ENCODE results near the gene MZF1. TPM values are rescaled to one million over a fixed set of nuclear protein-coding genes. Genes with fewer than 3 reads are reported as not detected.

Gene MZF1
- polyA plus RNA-seq, 1 donor (not counting 4 experiments of a cell fraction or from before 2014, with no cell fraction given), result 7.4 TPM

- FAIRE-seq (no peak), DNase-seq (ENCODE audit: low read depth, low spot score) (no peak)
- Histone ChIP-seq H3K9ac (ENCODE audit: control insufficient read depth, extremely low read depth, insufficient read depth, low read length) (no peak overlapping the region), H3K4me1 (ENCODE audit: control insufficient read depth, extremely low read depth, insufficient read depth, low read length) (peaks cover 22% of the 10 kb centered on the region), H3K27ac (ENCODE audit: control insufficient read depth, insufficient read depth, low read length) (no peak overlapping the region), H2AFZ (ENCODE audit: control insufficient read depth, low read length) (no peak overlapping the region), H3K9me1 (ENCODE audit: control insufficient read depth, extremely low read depth, insufficient read depth, low read length) (peaks cover 8% of the 10 kb centered on the region), H3K4me2 (ENCODE audit: control insufficient read depth, extremely low read depth, insufficient read depth, low read depth, low read length) (no peak overlapping the region), H4K20me1 (ENCODE audit: control insufficient read depth, extremely low read depth, insufficient read depth, low read length) (peaks cover 38% of the 10 kb centered on the region), H3K36me3 (ENCODE audit: control insufficient read depth in 2 of 2, extremely low read depth in 1 of 2, insufficient read depth in 2 of 2, low read length in 2 of 2) (peaks cover 57 to 60% of the 10 kb centered on the region in 2 experiments), H3K79me2 (ENCODE audit: control insufficient read depth, insufficient read depth, low read length) (peaks cover 69% of the 10 kb centered on the region), H3K27me3 (ENCODE audit: control insufficient read depth, extremely low read depth, insufficient read depth, low read length) (no peaks in the 10 kb centered on the region), H3K9me3 (ENCODE audit: control insufficient read depth, low read depth, low read length) (no peaks in the 10 kb centered on the region), H3K4me3 (ENCODE audit: control insufficient read depth in 2 of 3, extremely low read depth in 1 of 3, insufficient read depth in 2 of 3, low read depth in 1 of 3, low read length in 3 of 3) (no peak overlapping the region)
- no peak for TF ChIP-seq CTCF (optimal IDR thresholded peaks at IDR 0.05 in 1 of 3, IDR thresholded peaks at IDR 0.05 in 1 of 3, conservative IDR thresholded peaks at IDR 0.05 in 1 of 3; ENCODE audit: extremely low read depth in 1 of 3, insufficient read depth in 2 of 3, low read length in 3 of 3)
- no peak for TF ChIP-seq EZH2 (IDR thresholded peaks at IDR 0.05; ENCODE audit: low read length)
- dilution Hi-C loops (cut with MboI; ENCODE audit: extremely low pct_ligation_motif_present, low sequenced_read_pairs), result no loop called here
These were observed 22.0 kb downstream of the MZF1 start for GRCh38 chr19:58551123-58551497.

GRCh38 chr19:58550362-58551122 lies 22.6 kb downstream of the MZF1 start:
- Histone ChIP-seq H3K4me1 (ENCODE audit: control insufficient read depth, extremely low read depth, insufficient read depth, low read length) (peaks cover 26% of the 10 kb centered on the region), H3K4me2 (ENCODE audit: control insufficient read depth, extremely low read depth, insufficient read depth, low read depth, low read length) (no peak overlapping the region), H3K27me3 (ENCODE audit: control insufficient read depth, extremely low read depth, insufficient read depth, low read length) (no peaks in the 10 kb centered on the region), H3K27ac (ENCODE audit: control insufficient read depth, insufficient read depth, low read length) (no peak overlapping the region), H3K9ac (ENCODE audit: control insufficient read depth, extremely low read depth, insufficient read depth, low read length) (no peak overlapping the region), H3K4me3 (ENCODE audit: control insufficient read depth in 2 of 3, extremely low read depth in 1 of 3, insufficient read depth in 2 of 3, low read depth in 1 of 3, low read length in 3 of 3) (no peak overlapping the region), H4K20me1 (ENCODE audit: control insufficient read depth, extremely low read depth, insufficient read depth, low read length) (peaks cover 44% of the 10 kb centered on the region), H3K79me2 (ENCODE audit: control insufficient read depth, insufficient read depth, low read length) (peaks cover 70% of the 10 kb centered on the region), H2AFZ (ENCODE audit: control insufficient read depth, low read length) (no peak overlapping the region), H3K9me3 (ENCODE audit: control insufficient read depth, low read depth, low read length) (no peaks in the 10 kb centered on the region), H3K9me1 (ENCODE audit: control insufficient read depth, extremely low read depth, insufficient read depth, low read length) (peaks cover 9% of the 10 kb centered on the region), H3K36me3 (ENCODE audit: control insufficient read depth in 2 of 2, extremely low read depth in 1 of 2, insufficient read depth in 2 of 2, low read length in 2 of 2) (peaks cover 56 to 63% of the 10 kb centered on the region in 2 experiments)
- DNase-seq (ENCODE audit: low read depth, low spot score) (no peak), FAIRE-seq (no peak)
- TF ChIP-seq EZH2 (IDR thresholded peaks at IDR 0.05; ENCODE audit: low read length), result no peak
- no peak for TF ChIP-seq CTCF (optimal IDR thresholded peaks at IDR 0.05 in 1 of 3, IDR thresholded peaks at IDR 0.05 in 1 of 3, conservative IDR thresholded peaks at IDR 0.05 in 1 of 3; ENCODE audit: extremely low read depth in 1 of 3, insufficient read depth in 2 of 3, low read length in 3 of 3)
- dilution Hi-C loops (cut with MboI; ENCODE audit: extremely low pct_ligation_motif_present, low sequenced_read_pairs), result no loop called here

Measured in keratinocyte (primary cell).